ENCODE results near the gene BATF3.

- no peak for TF ChIP-seq POLR2A (IDR thresholded peaks at IDR 0.05)
- TF ChIP-seq CTCF (IDR thresholded peaks at IDR 0.05 in 4 of 5, conservative IDR thresholded peaks at IDR 0.05 in 1 of 5), result no peak
Observed at GRCh38 chr1:212688341-212689047, 11.1 kb downstream of the BATF3 start.

Measured in gastrocnemius medialis (tissue), 4 donors.